Stimulated activated CD8-positive, alpha-beta memory T cell treated with anti-CD3 and anti-CD28 coated beads, Interleukin-12 subunit alpha, Interleukin-12 subunit beta, amount 100 ng/mL, for 24 hours (primary cell): ENCODE results near the gene PAPSS2.

Source experiments
- DNase-seq: peaks from one replicate; pipeline ENCODE4 v3.0.0-alpha.2; 2020; ENCODE audit errors: extremely low read depth

The PAPSS2 gene

DNA sequence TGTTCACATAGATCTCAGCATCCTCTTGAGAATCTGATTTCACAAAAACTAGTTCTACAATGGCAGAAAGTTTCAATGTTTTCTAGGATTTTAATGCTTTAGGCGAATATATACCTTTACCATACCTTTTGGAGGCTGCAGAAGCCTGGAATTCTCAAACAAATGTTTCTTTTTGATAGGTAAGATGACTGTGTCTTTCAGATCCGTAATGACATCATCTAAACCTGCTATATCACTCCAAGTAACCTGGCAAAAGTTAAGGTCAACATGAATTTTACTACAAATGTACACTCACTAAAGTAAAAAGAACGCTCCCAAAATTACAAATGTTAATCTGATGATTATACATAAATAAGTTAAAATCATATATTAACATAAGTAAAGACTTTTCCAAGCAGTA, 130.5 kb downstream of the PAPSS2 start:
- no peak for DNase-seq

DNA sequence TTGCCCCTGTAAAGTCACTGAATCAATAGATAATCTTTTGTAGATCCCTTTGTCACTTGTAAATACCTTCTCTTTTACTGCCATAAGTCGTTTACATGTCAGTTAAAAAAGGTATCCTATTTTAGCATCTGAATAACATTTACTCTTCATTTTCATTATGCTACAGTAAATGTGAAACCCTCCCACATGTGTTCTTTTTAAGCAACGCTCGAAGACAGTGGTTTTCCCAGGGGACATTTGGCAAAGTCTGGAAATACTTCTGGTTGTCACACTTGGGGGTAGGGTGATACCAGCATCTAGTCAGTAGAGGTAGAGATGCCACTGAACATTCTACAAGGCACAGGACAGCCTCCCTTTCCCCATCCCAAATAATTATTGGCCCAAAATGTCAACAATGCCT, 134.6 kb downstream of the PAPSS2 start:
- DNase-seq, result no peak
